Smooth muscle cell (in vitro differentiated cells): ENCODE measurements around the gene AMIGO3. TPM values are rescaled to one million over a fixed set of nuclear protein-coding genes. Genes with fewer than 3 reads are reported as not detected.

ENCODE experiments used
- DNase-seq: peaks from one replicate; lab custom pipeline; 2025; ENCODE audit not compliant: unreplicated experiment; lab: John Stamatoyannopoulos, UW
- H2AFZ ChIP-seq: fragments of 200-600 bp; sonication (generic); 2 replicates; pipeline ENCODE4 v1.6.0; 2016; ENCODE audit warnings: antibody characterized with exemption, low read depth, mild to moderate bottlenecking
- H3F3A ChIP-seq: fragments of 200-600 bp; sonication (generic); 2 replicates; pipeline ENCODE4 v1.6.0; 2017; ENCODE audit warnings: antibody characterized with exemption, low read depth
- H3K27ac ChIP-seq: fragments of 200-600 bp; sonication (generic); 2 replicates; pipeline ENCODE4 v1.5.1; 2016; ENCODE audit warnings: low read depth, mild to moderate bottlenecking
- H3K27me3 ChIP-seq: fragments of 200-600 bp; sonication (generic); 2 replicates; pipeline ENCODE4 v1.6.1; 2016; ENCODE audit warnings: low read depth, mild to moderate bottlenecking
- H3K36me3 ChIP-seq: fragments of 200-600 bp; sonication (generic); 2 replicates; pipeline ENCODE4 v1.5.1; 2016; ENCODE audit warnings: low read depth
- H3K4me1 ChIP-seq: fragments of 200-600 bp; sonication (generic); 2 replicates; pipeline ENCODE4 v1.5.1; 2016; ENCODE audit warnings: low read depth
- H3K4me2 ChIP-seq: fragments of 200-600 bp; sonication (generic); 2 replicates; pipeline ENCODE4 v1.6.0; 2016; ENCODE audit warnings: mild to moderate bottlenecking
- H3K4me3 ChIP-seq: fragments of 200-600 bp; sonication (generic); 2 replicates; pipeline ENCODE4 v1.5.1; 2016; ENCODE audit warnings: mild to moderate bottlenecking
- H3K79me2 ChIP-seq: fragments of 200-600 bp; sonication (generic); 2 replicates; pipeline ENCODE4 v1.6.0; 2016; ENCODE audit warnings: low read depth, mild to moderate bottlenecking
- H3K9ac ChIP-seq: fragments of 200-600 bp; sonication (generic); 2 replicates; pipeline ENCODE4 v1.6.0; 2016; ENCODE audit warnings: low read depth
- H3K9me3 ChIP-seq: fragments of 200-600 bp; sonication (generic); replicated peaks from 2 replicates; pipeline ENCODE4 v1.5.1; 2016; ENCODE audit warnings: low read depth
- H4K20me1 ChIP-seq: fragments of 200-600 bp; sonication (generic); 2 replicates; pipeline ENCODE4 v1.6.0; 2016; ENCODE audit warnings: low read depth
- WGBS: methylation state at CpG from one replicate; pipeline ENCODE4 v1.1.7; 2016; ENCODE audit warnings: low lambda C conversion rate; 5-methylcytosine and 5-hydroxymethylcytosine counted together
- polyA plus RNA-seq: library from polyadenylated mRNA; unstranded; fragments of >200 nt; fragmentation: Nextera tagmentation; extraction: Ambion mirVana; gene quantifications from 2 replicates; pipeline ENCODE4 v1.2.1, GENCODE V29; 2016
- total RNA-seq: library from RNA; depleted of rRNA; stranded (reverse); fragments of >200 nt; gene quantifications from 2 replicates; pipeline ENCODE4 v1.2.3, GENCODE V29; 2014
- TF ChIP-seq, protein P1 (sequence below): fragments of 200-600 bp; sonication (generic); IDR thresholded peaks from 2 replicates; pipeline ENCODE4 v1.5.1; 2017; ENCODE audit warnings: borderline replicate concordance, mild to moderate bottlenecking, antibody characterized with exemption; ENCODE audit not compliant: insufficient read depth, poor library complexity, severe bottlenecking

Gene AMIGO3
- total and polyA plus RNA-seq, 2 experiments from 2014 or later = 2.4 to 2.9 TPM

DNA sequence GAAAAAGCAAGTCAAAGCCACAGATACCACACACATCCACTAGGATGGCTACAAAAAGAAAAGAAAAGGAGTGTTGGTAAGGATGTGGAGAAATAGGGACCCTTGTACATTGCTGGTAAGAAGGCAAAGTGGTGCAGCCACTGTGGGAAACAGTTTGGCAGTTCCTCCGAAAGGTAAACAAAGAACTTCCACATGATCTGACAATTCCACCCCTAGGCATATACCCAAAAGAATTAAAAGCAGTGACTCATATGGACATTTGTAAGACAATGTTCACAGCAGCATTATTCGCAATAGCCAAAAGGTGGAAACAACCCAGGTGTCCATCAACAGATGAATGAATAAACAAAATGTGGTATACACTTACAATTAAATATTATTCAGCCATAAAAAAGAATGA is 26.5 kb upstream of the AMIGO3 start:
- H2AFZ ChIP-seq = no peak overlapping the region
- no peaks in the 10 kb centered on the region for H3K27me3 ChIP-seq
- H3K4me3 ChIP-seq = no peak overlapping the region
- no peak overlapping the region for H3K4me2 ChIP-seq
- WGBS = 73% methylated on average over 2 of the region's 2 CpGs
- no peak overlapping the region for H3K9ac ChIP-seq
- H3F3A ChIP-seq = no peaks in the 10 kb centered on the region
- H3K79me2 ChIP-seq = peaks cover 60% of the 10 kb centered on the region
- no peaks in the 10 kb centered on the region for H3K36me3 ChIP-seq
- TF ChIP-seq, protein P1, sequence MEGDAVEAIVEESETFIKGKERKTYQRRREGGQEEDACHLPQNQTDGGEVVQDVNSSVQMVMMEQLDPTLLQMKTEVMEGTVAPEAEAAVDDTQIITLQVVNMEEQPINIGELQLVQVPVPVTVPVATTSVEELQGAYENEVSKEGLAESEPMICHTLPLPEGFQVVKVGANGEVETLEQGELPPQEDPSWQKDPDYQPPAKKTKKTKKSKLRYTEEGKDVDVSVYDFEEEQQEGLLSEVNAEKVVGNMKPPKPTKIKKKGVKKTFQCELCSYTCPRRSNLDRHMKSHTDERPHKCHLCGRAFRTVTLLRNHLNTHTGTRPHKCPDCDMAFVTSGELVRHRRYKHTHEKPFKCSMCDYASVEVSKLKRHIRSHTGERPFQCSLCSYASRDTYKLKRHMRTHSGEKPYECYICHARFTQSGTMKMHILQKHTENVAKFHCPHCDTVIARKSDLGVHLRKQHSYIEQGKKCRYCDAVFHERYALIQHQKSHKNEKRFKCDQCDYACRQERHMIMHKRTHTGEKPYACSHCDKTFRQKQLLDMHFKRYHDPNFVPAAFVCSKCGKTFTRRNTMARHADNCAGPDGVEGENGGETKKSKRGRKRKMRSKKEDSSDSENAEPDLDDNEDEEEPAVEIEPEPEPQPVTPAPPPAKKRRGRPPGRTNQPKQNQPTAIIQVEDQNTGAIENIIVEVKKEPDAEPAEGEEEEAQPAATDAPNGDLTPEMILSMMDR = no peak
- DNase-seq = no peak
- no peak overlapping the region for H3K27ac ChIP-seq
- no peaks in the 10 kb centered on the region for H3K4me1 ChIP-seq
- peaks cover 47% of the 10 kb centered on the region for H4K20me1 ChIP-seq
- H3K9me3 ChIP-seq = no peaks in the 10 kb centered on the region

DNA sequence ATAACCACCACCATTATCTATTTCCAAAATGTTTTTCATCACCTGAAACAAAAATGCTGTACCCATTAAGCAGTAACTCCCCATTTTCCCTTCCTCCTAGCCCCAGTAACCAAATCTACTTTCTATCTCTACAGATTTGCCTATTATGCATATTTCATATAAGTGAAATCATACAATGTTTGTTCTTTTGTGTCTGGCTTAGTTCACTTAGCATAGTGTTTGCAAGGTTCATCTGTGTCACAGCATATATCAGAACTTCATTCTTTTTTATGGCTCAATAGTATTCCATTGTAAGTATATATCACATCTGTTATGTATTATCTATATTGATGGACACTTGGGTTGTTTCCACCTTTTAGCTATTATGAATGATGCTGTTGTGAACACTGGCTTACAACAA is 20.9 kb upstream of the AMIGO3 start:
- H3K36me3 ChIP-seq = peaks cover 3% of the 10 kb centered on the region
- no peaks in the 10 kb centered on the region for H3F3A ChIP-seq
- no peak for DNase-seq
- no peak overlapping the region for H3K4me2 ChIP-seq
- H3K9me3 ChIP-seq = no peaks in the 10 kb centered on the region
- H3K27ac ChIP-seq = no peak overlapping the region
- H2AFZ ChIP-seq = no peak overlapping the region
- no peak overlapping the region for H3K4me3 ChIP-seq
- TF ChIP-seq, protein P1 = no peak
- H3K9ac ChIP-seq = no peak overlapping the region
- no peaks in the 10 kb centered on the region for H3K27me3 ChIP-seq
- peaks cover 20% of the 10 kb centered on the region for H4K20me1 ChIP-seq
- H3K79me2 ChIP-seq = peaks cover 22% of the 10 kb centered on the region
- no peaks in the 10 kb centered on the region for H3K4me1 ChIP-seq

DNA sequence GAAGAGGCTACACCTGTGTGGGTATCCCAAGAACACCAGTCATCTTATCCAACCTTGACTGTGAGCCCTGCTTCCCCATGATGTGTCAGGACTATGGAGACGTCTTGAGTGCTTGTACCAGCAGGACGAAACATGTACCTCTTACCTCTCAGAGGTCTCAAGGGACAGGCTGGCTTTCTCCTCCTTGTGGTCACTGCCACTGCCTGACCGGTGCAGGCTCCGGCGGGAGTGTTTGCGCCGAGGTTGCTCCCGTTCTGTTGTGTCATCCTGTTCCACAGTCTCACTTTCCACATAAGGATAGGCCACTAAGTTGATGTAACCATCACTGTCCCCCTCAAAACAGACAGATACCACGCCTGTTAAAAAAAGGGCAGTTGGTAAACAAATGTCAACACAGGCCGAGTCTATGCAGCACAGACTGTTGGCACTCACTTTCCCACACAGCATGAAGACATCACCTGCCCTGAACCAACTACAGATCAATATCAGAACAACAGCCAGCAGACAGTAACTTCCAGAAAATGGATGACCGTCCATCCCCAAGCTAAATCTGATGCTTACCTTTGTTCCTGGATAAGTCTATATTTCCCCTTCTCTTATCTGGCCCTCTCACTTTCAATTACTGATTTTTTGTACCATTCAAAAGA is 18.7 kb upstream of the AMIGO3 start:
- no peaks in the 10 kb centered on the region for H3K27me3 ChIP-seq
- H3F3A ChIP-seq = no peaks in the 10 kb centered on the region
- DNase-seq = no peak
- H3K4me3 ChIP-seq = no peak overlapping the region
- peaks cover 17% of the 10 kb centered on the region for H3K79me2 ChIP-seq
- H4K20me1 ChIP-seq = peaks cover 12% of the 10 kb centered on the region
- peaks cover 3% of the 10 kb centered on the region for H3K36me3 ChIP-seq
- no peak overlapping the region for H3K4me2 ChIP-seq
- H3K9ac ChIP-seq = no peak overlapping the region
- TF ChIP-seq, protein P1 = no peak
- H3K27ac ChIP-seq = no peak overlapping the region
- no peaks in the 10 kb centered on the region for H3K9me3 ChIP-seq
- H2AFZ ChIP-seq = no peak overlapping the region
- H3K4me1 ChIP-seq = no peaks in the 10 kb centered on the region
- 98% methylated on average over 11 of the region's 11 CpGs for WGBS

DNA sequence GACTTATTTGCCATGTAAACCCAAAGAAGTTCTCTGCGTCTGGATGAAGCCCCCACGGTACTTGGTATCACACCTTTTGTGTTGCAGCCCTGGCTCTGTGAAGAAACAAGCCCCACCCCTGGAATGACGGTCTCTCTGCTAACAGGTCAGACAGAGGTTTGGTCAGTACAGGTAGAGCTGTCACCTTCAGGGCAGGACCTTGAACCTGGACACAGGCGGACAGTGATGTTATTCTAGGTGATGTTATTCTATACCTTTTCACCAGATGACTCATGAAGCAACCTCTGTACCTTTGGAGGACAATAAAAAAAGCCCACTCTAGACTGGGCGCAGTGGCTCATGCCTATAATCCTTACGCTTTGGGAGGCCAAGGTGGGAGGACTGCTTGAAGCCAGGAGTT is 15.3 kb upstream of the AMIGO3 start:
- Histone ChIP-seq H4K20me1 (peaks cover 14% of the 10 kb centered on the region), H3K27me3 (no peaks in the 10 kb centered on the region), H3K4me2 (no peak overlapping the region), H3K9ac (no peak overlapping the region), H3K9me3 (no peaks in the 10 kb centered on the region), H3K79me2 (peaks cover 8% of the 10 kb centered on the region), H3K36me3 (peaks cover 3% of the 10 kb centered on the region), H3F3A (no peaks in the 10 kb centered on the region), H3K4me1 (no peaks in the 10 kb centered on the region), H3K4me3 (no peak overlapping the region), H3K27ac (no peak overlapping the region), H2AFZ (no peak overlapping the region)
- no peak for DNase-seq
- WGBS = 98% methylated on average over 6 of the region's 6 CpGs
- TF ChIP-seq, protein P1 = no peak
